Natural killer cell treated with Interleukin-12 subunit alpha and Interleukin-12 subunit beta and Interleukin-15 and Interleukin-18, amount 100 ng/mL, for 72 hours (primary cell): ENCODE measurements around the gene TMEM250. TPM values are rescaled to one million over a fixed set of nuclear protein-coding genes. Genes with fewer than 3 reads are reported as not detected.
"Not testable (repeated sequence)": the region's sequence is repeated elsewhere in the genome, so short reads cannot be mapped to it uniquely, and the experiment has no call there.

ENCODE experiments used
- ATAC-seq, 2 donors: fragments of 150-1000 bp; cut with Tn5 transposase in 1 of 2; sonication (Bioruptor Pico), chemical (Tn5 transposase) in 1 of 2; 2 replicates each; pipeline ENCODE4 v1.10.0; 2021
- DNase-seq: peaks from one replicate; pipeline ENCODE4 v3.0.0; 2022; ENCODE audit warnings: low spot score
- H3K27ac Mint-ChIP-seq, 2 donors: 1 replicate in 1 of 2; 2 replicates in 1 of 2; pipeline ENCODE4 v1.8.0; 2022; ENCODE audit warnings: mixed read lengths in 2 of 2, mild to moderate bottlenecking in 1 of 2, moderate library complexity in 1 of 2
- H3K27me3 Mint-ChIP-seq, 2 donors: 1 replicate in 1 of 2; 2 replicates in 1 of 2; pipeline ENCODE4 v1.8.0; 2022; ENCODE audit warnings: mixed read lengths in 2 of 2
- H3K36me3 Mint-ChIP-seq: one replicate; pipeline ENCODE4 v1.8.0; 2022; ENCODE audit warnings: mixed read lengths
- H3K4me1 Mint-ChIP-seq, 2 donors: 1 replicate in 1 of 2; 2 replicates in 1 of 2; pipeline ENCODE4 v1.8.0; 2022; ENCODE audit warnings: low read depth in 2 of 2, mixed read lengths in 2 of 2, mild to moderate bottlenecking in 1 of 2
- H3K4me3 Mint-ChIP-seq: one replicate; pipeline ENCODE4 v1.8.0; 2022; ENCODE audit warnings: mixed read lengths
- H3K9me3 Mint-ChIP-seq: 2 replicates; pipeline ENCODE4 v1.8.0; 2022; ENCODE audit warnings: mixed read lengths
- total RNA-seq, 2 donors: library from RNA; stranded (reverse); gene quantifications; one replicate each; pipeline ENCODE4 v1.2.3, GENCODE V29; 2022

Gene TMEM250
- total RNA-seq, 2 donors from 2014 or later = 29.1 to 42.3 TPM

DNA sequence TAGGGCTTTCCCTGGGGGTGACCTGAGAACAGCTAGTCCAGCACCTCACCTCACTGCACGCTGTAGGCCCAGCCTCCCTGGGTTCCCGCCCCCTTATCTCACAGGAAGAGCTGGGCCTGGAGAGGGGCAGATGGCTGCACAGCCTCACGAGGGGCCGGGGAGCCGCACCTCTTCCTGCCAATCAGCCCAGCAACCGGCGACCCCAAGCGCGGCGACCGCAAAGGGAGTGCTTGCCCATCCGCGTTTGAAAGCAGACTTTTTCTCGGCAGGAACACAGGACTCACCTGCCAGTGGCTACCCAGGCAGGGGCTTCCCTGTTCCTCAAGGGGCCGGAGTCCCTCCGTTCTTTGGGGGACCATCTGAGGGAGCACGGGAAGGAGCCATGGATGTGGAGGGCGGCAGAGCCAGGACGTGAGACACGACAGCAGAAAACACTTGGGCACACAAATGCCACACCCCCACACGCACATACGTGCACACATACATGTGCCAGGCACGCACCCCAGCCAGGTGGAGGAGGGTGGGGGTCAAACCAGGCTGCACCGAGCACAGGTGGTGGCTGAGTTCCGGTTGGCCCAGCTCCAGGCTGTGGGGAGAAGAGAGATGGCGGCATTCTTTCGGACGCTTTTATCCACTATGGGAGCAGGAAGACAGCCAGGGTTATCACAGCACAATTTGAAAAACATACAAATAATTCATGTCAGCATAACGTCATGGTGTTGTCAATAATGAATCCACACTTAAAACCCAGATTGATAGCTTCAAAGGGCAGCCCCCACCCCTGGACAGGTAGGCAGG is 11.3 kb downstream of the TMEM250 start:
- DNase-seq (peak; percentile 83), ATAC-seq (peak; percentile 61 to 68)
- Mint-ChIP-seq H3K4me1 (peaks cover 22 to 45% of the 10 kb centered on the region in 2 donors), H3K27me3 (no peaks in the 10 kb centered on the region), H3K27ac (peak overlapping the region; percentile 97), H3K36me3 (no peaks in the 10 kb centered on the region), H3K9me3 (no peaks in the 10 kb centered on the region), H3K4me3 (peak overlapping the region; percentile 86)

DNA sequence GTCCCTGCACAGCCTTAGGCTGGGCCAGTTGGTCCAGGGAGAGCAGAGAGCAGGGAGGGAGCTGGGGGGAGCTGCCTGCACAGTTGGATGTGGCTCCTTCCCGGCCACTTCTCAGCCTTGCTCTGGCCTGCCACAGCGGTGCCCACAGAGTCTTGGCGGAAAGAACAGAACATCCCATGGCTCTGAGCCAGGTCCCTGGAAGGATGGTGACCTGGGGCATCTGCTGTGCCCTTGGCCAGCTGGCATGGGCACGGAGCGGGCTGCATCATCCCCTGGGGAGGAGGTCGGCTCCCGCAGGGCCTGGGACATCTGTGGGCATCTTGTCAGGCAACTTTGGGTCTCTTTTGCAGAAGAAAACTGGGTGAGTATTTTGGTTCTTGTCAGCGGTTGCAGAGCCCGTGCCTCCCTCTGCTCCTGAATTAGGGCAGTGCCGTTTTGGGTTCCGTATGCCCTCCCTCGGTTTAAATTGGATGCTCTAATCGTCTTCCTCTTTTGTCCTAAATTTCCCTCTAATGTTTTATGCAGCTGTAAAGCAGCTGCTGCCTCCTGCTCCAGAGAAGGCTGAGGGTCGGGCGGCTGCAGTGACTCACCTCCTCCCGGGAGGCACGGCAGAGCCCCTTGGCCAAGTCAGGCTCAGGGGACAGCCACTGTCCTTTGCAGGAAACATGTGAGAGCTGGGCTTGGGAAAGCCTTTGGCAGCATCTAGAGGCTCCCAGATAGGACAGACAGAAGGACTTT is 13.1 kb downstream of the TMEM250 start:
- H3K27me3 Mint-ChIP-seq = no peaks in the 10 kb centered on the region
- H3K27ac Mint-ChIP-seq = peak overlapping the region; percentile 97
- no peaks in the 10 kb centered on the region for H3K9me3 Mint-ChIP-seq
- no peak for DNase-seq
- peak overlapping the region; percentile 58 for H3K4me3 Mint-ChIP-seq
- no peaks in the 10 kb centered on the region for H3K36me3 Mint-ChIP-seq
- ATAC-seq = no peak
- H3K4me1 Mint-ChIP-seq = peaks cover 22 to 35% of the 10 kb centered on the region in 2 donors

DNA sequence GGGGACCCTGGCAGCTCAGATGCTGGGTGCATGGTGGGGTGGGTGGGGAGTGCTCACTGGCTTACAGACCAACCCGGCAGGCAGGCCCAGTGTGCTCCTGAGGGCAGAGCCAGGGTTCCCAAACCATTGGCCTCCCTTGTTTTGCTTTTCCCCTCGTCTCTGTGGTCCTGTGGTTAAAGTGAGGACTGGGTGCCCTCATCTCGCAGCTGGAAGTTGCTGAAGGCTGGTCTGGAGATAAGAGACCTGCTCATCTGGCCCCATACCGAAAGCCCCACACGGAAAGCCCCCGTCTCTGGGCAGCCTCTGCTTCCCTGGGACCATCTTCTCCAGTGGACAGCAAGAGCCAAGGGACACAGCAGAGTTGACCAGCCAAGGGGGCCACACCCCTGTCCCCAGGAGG is 13.8 kb downstream of the TMEM250 start:
- no peaks in the 10 kb centered on the region for H3K36me3 Mint-ChIP-seq
- no peak for ATAC-seq
- no peak for DNase-seq
- H3K4me3 Mint-ChIP-seq = no peak overlapping the region
- peak overlapping the region in 1 of 2 donors; percentile 97 for H3K27ac Mint-ChIP-seq
- no peaks in the 10 kb centered on the region for H3K27me3 Mint-ChIP-seq
- no peaks in the 10 kb centered on the region for H3K9me3 Mint-ChIP-seq
- peaks cover 22 to 32% of the 10 kb centered on the region in 2 donors for H3K4me1 Mint-ChIP-seq

DNA sequence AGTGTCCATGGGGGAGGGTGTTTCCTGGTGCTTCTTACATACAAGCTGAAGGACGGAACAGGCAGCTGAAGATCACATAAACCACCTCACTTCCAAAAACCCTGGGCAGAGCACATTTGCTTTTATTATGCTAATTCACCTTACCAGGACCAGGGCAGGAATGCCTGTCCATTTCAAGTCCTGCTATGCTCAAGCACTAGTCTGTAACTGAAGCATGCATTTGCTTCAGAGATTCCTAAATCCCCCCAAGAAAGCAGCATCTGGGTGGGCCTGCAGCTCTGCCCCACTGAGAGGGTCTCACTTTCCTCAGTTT is 14.2 kb downstream of the TMEM250 start:
- DNase-seq (no peak), ATAC-seq (no peak)
- no peak overlapping the region for H3K27ac Mint-ChIP-seq
- no peaks in the 10 kb centered on the region for H3K36me3 Mint-ChIP-seq
- H3K27me3 Mint-ChIP-seq = no peaks in the 10 kb centered on the region
- H3K4me3 Mint-ChIP-seq = no peak overlapping the region
- H3K4me1 Mint-ChIP-seq = peaks cover 22 to 31% of the 10 kb centered on the region in 2 donors
- H3K9me3 Mint-ChIP-seq = no peaks in the 10 kb centered on the region

DNA sequence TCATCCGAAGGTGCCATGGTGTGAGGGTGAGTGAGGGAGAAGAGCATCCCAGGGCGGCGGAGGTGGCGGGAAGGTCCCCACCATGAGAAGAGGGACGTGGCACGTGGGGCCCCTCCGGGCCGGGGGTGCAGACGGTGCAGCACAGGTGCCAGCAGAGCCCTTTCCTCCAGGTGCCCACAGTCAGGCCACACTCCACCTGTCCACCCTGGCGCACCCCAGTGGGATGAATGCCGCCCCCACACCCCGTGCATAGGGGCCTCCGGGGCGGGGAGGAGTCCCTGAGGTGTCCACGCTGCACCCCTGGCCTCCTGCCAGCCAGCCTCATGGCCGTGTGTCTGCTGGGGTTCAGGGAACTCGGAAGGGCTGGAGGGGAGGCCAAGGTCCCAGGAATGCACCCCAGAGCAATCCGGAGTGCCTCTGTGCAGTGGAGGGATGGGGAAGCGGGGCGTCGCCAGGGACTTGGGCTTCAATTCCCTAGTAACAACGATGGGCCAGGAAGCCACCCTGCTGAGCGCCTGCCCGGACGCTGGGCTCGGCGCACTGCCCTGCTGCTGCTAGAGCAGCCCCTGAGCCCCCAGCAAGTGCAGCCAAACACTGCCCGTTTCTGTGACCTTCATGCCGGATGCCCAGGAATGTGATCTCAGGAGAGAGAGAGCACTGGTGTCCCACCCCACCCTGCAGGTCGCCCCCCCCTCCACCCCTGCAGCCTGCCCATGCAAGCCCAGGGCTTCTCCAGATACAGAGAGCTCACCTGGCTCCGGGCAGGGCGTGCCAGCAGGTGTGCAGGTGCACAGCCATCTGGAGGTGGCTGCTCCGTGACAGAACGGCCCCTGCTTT is 14.8 kb downstream of the TMEM250 start:
- Mint-ChIP-seq H3K36me3 (no peaks in the 10 kb centered on the region), H3K4me1 (peaks cover 28 to 33% of the 10 kb centered on the region in 2 donors), H3K27me3 (no peaks in the 10 kb centered on the region), H3K4me3 (no peak overlapping the region), H3K9me3 (no peaks in the 10 kb centered on the region), H3K27ac (no peak overlapping the region)
- ATAC-seq = no peak
- DNase-seq = no peak

DNA sequence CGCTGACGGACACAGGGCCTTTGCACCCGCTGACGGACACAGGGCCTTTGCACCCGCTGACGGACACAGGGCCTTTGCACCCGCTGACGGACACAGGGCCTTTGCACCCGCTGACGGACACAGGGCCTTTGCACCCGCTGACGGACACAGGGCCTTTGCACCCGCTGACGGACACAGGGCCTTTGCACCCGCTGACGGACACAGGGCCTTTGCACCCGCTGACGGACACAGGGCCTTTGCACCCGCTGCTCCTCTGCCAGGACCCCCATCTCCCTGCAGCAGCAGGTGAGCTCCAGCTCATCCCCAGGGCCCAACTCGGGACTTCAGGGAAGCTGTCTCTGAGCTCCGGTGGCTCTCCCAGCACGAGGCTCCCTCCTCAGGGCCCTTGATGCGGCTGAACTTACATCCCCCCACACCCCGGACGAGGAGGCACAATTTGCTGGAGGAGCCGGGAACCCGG is 17.0 kb downstream of the TMEM250 start:
- H3K36me3 Mint-ChIP-seq, H3K4me3 Mint-ChIP-seq, DNase-seq, H3K9me3 Mint-ChIP-seq, ATAC-seq, H3K27me3 Mint-ChIP-seq, H3K27ac Mint-ChIP-seq: not testable (repeated sequence)
- H3K4me1 Mint-ChIP-seq = peaks cover 23% of the 10 kb centered on the region in 2 donors

DNA sequence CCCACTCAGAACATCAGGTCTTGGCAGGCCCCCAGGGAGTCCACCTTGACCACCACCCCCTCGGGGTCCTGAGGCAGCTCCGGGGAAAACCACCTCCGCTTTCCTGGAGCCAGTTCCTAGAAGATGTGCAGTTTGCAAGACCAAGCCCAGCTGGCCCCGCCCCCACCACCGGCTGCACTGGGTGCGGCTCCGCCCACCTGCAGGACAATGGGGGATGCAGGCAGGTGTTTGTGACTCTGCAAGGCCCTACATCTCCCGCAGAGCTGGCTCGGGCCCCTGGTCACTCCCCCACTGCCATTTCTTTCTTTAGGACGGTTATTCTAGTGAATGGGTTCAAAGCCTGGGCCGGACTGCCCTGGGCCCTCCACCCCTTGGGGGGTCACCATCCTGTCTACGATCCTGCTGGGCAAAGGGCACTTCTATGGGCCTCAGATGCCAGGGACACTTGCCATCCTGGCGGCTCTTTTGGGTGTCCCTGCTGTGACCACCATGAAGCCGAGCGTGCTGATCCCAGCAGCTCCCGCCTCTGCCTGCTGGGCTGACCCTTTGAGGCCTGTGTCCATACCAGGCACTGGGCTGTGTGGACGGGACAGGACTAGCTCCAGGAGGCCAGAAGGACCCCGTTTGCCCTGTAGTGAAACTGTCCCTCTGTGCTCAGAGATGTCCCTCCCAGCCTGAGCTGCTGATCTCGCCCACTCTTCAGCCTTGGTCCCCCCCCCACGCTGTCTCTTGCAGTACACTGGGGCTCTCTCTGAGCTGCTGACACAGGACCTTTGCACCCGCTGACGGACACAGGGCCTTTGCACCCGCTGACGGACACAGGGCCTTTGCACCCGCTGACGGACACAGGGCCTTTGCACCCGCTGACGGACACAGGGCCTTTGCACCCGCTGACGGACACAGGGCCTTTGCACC is 17.7 kb downstream of the TMEM250 start:
- no peak for ATAC-seq
- H3K36me3 Mint-ChIP-seq = no peaks in the 10 kb centered on the region

DNA sequence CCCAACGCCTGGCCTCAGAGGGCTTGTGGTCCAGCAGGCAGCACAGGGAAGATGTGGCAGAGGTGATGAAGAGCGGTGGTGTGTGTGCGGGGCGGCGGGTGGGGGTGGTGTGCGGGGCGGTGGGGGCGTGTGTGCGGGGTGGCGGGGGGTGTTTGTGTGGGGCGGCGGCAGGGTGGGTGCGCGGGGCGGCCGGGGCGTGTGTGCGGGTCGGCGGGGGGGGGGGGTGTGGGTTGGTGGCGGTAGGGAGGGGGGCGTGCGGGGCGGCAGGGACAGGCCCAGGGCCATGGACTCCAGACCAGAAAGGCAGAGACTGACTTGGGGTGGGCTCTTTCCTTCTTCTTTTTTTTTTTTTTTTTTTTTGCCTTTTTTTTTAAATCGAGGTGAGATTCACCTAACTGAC is 19.1 kb downstream of the TMEM250 start:
- Mint-ChIP-seq H3K36me3 (no peaks in the 10 kb centered on the region), H3K4me3 (peak overlapping the region; percentile 66), H3K4me1 (peaks cover 13 to 15% of the 10 kb centered on the region in 2 donors), H3K27me3 (no peaks in the 10 kb centered on the region), H3K27ac (peak overlapping the region; percentile 65 to 88), H3K9me3 (no peaks in the 10 kb centered on the region)
- no peak for ATAC-seq
- DNase-seq = no peak

More for the DNA sequence above, 17.7 kb downstream of the TMEM250 start:
- no peak for DNase-seq
- Mint-ChIP-seq H3K4me1 (peaks cover 16 to 18% of the 10 kb centered on the region in 2 donors), H3K9me3 (no peaks in the 10 kb centered on the region), H3K27ac (no peak overlapping the region), H3K4me3 (no peak overlapping the region), H3K27me3 (no peaks in the 10 kb centered on the region)

DNA sequence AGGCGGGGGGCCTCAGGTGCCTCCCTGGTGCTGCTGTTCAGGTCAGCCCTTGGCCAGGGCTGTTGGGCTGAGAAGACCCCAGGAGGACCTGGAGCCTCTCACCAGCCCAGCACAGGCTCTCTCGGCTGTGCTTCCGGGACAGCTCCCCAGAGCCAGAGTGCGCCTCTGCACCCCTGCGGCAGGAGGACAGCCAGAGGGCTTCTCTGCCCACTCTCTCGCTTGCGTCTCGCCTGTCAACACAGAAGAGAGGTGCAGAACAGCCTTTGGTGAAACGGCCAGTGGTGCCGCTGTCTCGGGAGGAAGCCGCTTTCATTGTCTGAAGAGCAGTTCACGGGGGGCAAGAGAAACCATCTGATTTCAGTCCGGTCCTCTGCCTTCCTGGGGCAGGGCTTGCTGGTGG is 19.8 kb downstream of the TMEM250 start:
- Mint-ChIP-seq H3K36me3 (no peaks in the 10 kb centered on the region), H3K27me3 (no peaks in the 10 kb centered on the region), H3K9me3 (no peaks in the 10 kb centered on the region), H3K27ac (peak overlapping the region; percentile 65 to 88), H3K4me1 (peaks cover 13 to 15% of the 10 kb centered on the region in 2 donors), H3K4me3 (peak overlapping the region; percentile 66)
- DNase-seq (no peak), ATAC-seq (peak in 1 of 2 donors; percentile 13)

DNA sequence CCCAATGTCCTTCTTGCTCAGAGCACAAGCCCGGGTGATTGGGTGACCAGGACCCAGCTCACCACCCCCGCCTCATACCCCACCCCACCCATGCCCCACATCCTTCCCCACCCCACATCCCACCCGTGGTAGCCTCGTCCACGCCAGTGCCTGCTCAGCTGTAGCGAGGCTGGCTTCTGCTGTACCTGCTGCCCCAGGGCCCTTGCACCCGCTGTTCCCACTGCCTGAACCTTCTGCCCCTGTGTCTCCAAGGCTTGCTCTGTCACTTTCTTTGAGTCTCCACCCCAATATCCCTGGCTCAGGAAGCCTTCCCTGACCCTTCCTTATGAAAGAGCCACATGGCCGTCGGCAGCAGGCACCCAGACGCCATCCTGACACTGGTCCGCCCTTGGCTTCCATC is 20.5 kb downstream of the TMEM250 start:
- H3K4me1 Mint-ChIP-seq = peaks cover 13 to 15% of the 10 kb centered on the region in 2 donors
- ATAC-seq (no peak), DNase-seq (no peak)
- H3K27me3 Mint-ChIP-seq = no peaks in the 10 kb centered on the region
- H3K4me3 Mint-ChIP-seq = peak overlapping the region; percentile 66
- H3K36me3 Mint-ChIP-seq = no peaks in the 10 kb centered on the region
- no peaks in the 10 kb centered on the region for H3K9me3 Mint-ChIP-seq
- H3K27ac Mint-ChIP-seq = peak overlapping the region; percentile 65 to 88

DNA sequence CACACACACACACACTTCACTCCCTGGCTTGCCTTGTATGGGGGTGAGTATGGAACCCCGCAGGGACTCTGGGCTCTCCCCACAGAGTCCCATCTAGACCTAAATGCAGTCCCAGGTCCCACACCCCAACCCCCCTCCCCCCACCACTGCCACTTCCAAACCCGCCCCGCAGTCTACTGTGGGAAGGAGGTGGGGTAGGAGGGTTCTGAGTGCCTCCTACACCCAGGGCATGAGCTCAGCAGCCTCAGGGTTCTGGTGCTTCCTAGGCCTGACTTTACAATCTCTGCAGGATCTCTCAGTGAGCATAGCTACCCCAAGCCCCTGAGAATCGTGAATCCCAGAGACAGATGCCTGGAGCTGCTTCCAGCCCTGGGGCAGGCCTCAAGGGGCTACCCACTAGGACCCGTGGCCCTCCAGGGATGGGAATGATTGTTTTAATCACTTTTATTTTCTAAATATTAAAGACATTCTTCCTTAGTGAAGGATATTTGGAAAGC is 22.1 kb downstream of the TMEM250 start:
- H3K4me1 Mint-ChIP-seq = peaks cover 13 to 22% of the 10 kb centered on the region in 2 donors
- no peaks in the 10 kb centered on the region for H3K27me3 Mint-ChIP-seq
- ATAC-seq = no peak
- H3K9me3 Mint-ChIP-seq = no peaks in the 10 kb centered on the region
- DNase-seq = no peak
- no peaks in the 10 kb centered on the region for H3K36me3 Mint-ChIP-seq
- peak overlapping the region; percentile 48 for H3K4me3 Mint-ChIP-seq
- peak overlapping the region in 1 of 2 donors; percentile 21 for H3K27ac Mint-ChIP-seq

DNA sequence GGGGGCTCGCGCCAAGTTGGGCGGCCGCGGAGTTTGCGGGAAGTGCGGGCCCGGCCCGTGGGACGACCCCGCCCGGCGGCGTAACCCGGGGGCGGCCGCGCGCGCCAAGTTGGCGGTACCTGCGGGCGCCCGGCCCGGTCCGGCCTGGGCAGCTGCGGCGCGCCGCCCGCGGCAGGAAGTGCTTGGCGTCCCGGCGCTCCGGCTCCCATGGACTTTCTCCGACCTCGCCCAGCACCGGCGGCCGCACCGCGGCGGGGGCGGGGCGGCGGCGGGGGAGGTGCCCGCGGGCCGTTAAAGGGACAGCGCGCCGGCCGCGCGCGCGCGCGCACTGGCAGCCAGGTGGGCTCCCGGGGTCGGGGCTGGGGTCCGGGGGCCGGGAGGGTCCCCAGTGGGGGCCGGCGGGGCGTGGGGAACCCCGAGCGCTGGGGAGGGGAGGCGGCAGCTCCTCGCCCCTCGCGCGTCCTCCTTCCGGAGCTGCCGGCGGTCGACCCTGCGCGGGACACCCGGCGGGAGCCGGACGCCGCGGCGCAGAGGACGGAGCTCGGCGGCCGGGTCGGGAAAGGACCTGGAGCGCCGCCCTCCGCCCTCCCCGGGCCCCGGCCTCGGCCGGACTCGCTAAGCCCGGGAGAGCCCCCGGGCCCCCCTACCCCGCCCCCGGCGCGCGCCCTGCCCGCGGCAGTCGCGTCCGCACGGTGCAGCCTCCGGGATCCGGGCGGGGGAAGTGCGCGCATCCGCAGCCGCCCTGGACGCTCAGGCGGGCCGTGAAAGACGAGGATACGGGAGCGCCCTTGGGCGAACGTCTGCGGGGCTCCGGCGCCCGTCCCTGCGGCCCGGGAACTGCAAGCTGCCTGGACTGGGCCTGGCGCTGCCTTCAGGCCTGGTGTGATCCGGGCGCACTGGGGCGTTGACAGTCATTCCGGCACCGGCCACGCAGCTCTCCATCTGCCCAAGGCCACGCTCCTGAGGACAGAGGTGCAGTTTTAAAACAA is 23.3 kb downstream of the TMEM250 start, which contains the start of gene NACC2:
NACC2 (minus strand) TSS at position 220 of the 989 bp plus-strand sequence. CDS start 44,768 bp downstream, outside the sequence.
- peak; percentile 78 for DNase-seq
- Mint-ChIP-seq H3K27ac (peak within 1 kb of the TSS in 1 of 2 donors; percentile 50), H3K4me3 (peak within 1 kb of the TSS; percentile 81), H3K9me3 (no peaks in the 10 kb centered on the region), H3K4me1 (peaks cover 13 to 25% of the 10 kb centered on the region in 2 donors), H3K27me3 (no peaks in the 10 kb centered on the region), H3K36me3 (no peaks in the 10 kb centered on the region)
- peak; percentile 62 to 80 for ATAC-seq
